ENCODE measurements around the gene TMEM207.

The TMEM207 gene

DNA sequence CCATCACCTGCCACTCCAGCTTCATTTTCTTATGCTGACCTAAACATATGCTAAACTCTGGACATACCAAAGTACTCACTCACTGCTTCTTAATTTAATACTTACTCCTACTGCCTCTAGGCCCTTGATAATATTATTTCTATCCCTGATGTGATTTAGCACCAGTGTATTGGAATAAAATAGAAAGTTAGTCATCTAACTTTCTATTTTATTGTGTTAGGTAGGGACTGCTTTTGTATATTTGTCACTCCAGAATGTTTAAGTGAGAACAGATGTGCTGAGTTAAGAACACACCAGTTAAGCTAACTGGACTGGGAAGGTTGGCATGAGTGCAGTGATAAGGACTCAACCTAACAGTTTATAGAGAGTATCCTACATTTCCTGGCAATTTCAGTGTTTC, 68.3 kb downstream of the TMEM207 start:
- DNase-seq: no peak

GRCh38 chr3:190380184-190380583, 69.5 kb downstream of the TMEM207 start:
- no peak for DNase-seq
